NCI-H748 treated with DMSO at 0.1 percent for 48 hours (cell line): ENCODE results near the gene DGKH.
"Not testable (repeated sequence)": the region's sequence is repeated elsewhere in the genome, so short reads cannot be mapped to it uniquely, and the experiment has no call there.

Source experiments
- DNase-seq: peaks from one replicate; lab custom pipeline; 2025; lab: John Stamatoyannopoulos, UW

Gene DGKH

GRCh38 chr13:42110410-42111155 lies 62.1 kb downstream of the DGKH start:
- DNase-seq: peak; percentile 47

DNA sequence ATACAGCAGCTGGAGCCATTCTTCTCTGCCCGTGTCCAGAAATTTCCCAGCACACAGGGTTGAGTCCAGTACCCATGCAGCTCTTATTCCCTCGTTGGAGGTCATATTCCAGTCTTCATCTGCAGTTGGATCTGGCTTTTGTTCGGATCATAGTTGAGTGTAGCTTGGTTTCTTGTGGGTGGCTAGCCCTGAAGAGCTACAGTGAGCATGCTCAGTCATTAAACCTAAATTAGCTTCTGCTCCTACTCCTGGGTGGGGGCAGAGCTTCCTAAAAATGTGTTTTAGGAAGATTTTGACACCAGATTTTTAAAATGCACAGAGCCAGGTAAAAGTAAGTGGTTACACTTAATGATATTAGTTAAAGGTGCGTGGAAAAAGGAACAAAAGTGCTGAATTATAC lies 64.4 kb downstream of the DGKH start:
- no peak for DNase-seq

GRCh38 chr13:42113478-42113877 lies 65.0 kb downstream of the DGKH start:
- DNase-seq: no peak

DNA sequence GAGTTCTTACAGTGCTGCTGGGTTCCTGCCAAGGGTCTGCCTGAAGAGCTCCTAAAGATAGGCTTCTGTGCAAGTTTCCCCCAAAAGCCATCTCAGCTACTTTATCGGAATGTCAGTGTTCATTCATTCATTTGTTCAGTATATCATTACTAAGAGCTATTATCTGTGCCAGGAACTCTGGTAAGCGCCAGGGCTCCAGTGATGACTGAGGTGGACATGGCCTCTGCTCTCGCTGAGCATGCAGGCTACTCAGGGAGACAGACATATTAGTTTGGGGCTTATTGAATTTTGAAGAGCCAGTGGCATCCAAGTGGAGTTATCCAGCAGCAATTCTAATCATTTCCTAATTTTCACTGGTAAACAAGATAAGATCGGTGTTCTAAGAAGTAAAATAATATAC lies 65.8 kb downstream of the DGKH start:
- no peak for DNase-seq

DNA sequence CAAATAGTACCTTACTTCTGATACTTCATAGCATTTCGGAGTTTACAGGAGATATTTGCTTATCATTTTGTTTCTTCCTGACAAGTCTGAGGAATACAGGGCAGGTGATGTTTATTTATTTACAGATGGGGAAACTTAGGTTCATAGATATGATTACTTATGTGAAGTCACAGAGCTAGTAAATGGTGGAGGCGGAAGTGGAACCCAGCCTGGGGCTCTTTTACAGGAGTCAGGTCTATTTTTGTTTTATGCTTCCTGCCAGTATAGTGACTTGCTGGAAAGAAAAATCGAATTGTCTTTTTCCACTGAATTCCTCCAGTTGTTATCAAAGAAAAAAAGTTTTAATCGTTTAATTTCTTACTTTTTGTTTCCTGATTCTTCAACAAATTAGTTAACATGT lies 66.5 kb downstream of the DGKH start:
- DNase-seq: no peak

GRCh38 chr13:42116225-42116624 lies 67.8 kb downstream of the DGKH start:
- no peak for DNase-seq

- DNase-seq: no peak
Measured at GRCh38 chr13:42119041-42119440, 70.6 kb downstream of the DGKH start.

DNA sequence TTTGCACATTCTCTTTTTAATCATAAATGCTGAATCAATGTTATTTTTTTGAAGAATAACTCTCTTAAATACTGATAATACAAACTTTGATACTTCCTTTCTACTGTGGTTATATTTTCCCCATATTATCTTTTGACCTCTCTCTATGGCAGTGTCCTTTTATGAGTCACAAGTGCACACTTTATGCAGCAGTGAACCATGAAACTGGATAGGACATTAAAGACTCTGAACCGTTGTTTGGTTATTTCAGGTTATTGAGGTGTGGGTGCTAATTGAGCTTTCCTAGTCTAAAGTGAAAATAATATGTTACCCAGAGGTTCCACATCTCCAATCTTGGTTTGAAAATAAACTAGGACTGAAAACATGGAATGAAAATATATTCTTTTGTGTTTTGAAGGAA lies 71.4 kb downstream of the DGKH start:
- DNase-seq: no peak

DNA sequence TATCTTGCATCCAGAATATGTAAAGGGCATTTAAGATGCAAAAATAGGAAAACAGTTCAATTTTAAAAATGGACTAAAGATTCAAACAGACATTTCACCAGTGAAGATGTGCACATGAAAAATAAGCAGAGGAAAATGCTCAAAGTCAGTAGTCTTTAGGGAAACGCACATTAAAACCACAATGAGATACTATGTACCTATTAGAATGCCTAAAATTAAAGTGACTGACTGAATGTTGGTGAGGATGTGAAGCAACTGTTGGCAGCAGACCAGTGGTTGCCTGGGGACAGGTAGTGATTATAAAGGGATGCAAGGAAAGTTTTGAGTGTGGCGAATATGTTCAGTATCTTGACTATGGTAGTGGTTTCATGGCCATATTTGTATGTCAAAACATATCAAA lies 75.2 kb downstream of the DGKH start:
- DNase-seq: no peak

DNA sequence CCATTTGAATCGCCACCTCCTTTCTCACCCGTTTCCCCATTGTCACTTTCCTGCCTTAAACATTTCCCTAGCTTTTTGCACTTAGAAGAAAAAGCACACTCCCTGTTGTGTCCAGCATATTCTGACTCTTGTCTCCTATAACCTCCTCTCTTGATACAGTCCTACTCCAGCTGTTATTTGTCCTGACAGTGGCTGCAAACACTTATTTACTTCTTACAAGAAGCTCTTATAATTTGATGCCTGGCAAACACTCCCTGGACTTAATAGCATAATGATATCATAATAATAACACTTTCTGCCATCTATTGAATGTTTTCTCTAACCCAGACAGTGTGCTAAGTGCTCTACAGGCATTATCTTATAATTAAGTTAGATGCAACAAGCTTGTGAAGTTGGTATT lies 76.6 kb downstream of the DGKH start:
- DNase-seq: no peak

DNA sequence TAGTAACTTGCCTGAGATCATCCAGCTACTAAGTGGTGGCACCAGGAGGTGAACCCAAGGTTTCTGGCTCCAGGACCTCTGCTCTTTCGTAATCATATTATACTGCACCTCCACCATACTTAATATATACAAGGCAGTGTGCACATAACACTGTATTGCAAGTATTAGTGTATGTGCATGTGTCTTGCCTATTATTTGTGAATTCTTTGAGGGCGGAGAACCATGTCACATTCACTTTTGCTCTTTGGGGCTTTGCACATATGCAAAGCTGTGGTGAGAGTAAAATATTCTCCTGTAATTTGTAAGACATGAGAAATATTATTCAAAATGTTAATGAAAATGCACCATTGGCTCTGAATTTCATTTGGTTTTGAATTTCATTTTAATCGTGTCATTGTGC lies 78.6 kb downstream of the DGKH start:
- DNase-seq: no peak

DNA sequence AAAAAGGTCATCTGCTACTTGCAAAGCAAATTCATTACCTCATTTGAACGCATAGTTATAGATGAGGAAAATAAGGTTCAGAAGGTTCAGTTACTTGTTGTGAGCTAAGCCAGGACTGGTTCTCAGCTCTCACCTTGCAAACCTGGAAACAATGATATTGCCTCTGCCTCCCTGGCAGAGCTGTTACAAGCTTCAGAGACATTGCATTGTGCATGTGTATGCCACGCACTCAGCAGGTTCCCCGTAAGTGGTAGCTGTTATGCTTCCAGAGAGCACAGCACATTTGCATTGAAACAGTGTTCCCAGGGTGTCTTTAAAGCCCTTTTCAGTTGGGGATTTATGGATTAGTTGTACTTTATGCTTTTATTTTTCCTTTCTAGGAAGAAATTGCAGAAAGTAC lies 80.6 kb downstream of the DGKH start:
- no peak for DNase-seq

DNA sequence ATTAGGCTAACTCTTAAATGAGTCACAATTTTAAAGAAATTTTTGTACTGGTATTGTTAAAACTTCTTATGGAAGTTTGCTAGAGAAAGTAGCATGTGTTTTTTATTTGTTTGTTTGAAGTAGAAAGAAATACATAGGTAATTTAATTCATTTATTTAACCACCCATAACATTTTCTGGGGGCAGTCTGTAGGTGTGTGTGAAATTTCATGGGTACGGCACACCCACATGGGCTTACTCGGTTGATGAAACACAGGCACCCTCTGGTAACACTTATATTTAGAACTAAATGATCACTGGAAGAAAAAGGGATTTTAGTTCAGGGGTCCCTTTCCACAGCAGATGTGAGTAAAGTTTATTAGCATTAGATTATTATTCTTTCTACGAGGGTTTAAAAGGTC lies 88.1 kb downstream of the DGKH start:
- DNase-seq: no peak

DNA sequence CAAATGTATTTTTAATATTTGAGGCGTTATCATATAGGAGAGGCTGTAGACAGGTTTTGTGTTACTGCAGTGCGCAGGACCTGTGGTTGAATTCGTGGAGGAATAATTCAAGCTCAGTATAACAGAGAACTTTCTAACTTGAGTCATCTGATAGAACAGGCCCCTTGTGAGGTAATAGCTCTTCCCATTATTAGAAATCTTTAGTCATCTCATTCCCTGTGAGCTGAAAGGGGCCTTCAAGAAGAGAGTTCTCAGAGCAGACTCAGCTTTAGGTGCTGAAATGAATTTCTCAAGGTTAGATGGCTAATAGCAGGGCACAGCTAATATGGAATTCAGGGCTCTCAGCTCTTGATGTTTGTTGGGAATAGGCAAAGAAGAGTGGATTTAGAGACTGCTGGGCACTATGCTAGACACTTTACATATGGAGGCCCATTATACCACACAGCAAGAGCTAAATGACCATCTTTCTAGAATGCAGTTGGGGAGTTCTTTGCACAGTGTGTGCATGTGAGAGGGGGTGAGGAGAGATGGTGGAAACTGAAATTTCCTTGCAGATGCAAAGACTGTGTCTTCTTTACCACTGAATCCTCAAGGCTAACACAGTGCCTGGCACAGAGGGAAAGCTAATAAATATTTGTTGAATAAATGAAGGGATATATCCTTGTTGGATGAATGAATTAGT lies 89.5 kb downstream of the DGKH start:
- DNase-seq: no peak

- DNase-seq: no peak
Measured at GRCh38 chr13:42140494-42140893, 92.0 kb downstream of the DGKH start.

- not testable (repeated sequence) for DNase-seq
Measured at GRCh38 chr13:42141052-42141451, 92.6 kb downstream of the DGKH start.

DNA sequence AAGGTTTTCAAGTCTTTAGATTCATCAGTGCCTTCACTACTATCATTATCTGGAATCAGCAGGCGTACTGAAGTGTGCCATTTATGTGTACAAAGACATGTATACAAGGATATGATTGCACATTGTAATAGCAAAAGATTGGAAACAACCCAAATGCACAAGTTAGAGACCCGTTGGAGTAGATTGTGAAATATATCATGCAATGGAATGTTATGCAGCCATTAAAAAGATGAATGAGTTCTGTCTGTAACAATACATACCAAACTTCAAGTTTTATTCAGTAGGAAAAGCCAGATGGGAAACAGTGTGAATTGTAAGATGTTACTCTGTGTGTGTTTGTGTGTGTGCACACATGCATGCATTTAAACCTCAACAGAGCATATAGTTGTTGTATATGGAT lies 97.9 kb downstream of the DGKH start:
- DNase-seq: no peak

DNA sequence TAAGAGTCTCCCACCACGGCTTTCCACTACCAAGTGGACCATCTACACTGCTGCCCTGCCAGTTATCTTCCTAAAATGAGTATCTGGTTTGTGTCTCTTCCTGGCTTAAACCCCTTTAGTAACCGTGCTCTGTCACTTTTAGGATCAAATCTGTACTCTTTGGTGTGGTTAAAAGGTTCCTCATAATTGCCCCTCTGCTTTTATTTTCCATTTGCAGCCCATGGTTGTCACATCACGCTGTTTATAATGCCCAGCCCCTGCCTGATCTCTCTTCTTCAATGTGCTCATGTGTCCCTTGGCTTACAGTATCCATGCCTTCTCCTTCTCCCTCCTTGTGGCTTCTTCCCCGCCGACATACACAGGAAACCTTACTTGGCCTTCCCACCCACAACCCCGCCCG lies 100.1 kb downstream of the DGKH start:
- DNase-seq: no peak

GRCh38 chr13:42149136-42149535 lies 100.7 kb downstream of the DGKH start:
- DNase-seq: no peak

- DNase-seq: no peak
Measured at GRCh38 chr13:42151781-42152180, 103.3 kb downstream of the DGKH start.

- DNase-seq: no peak
Measured at GRCh38 chr13:42152495-42152894, 104.0 kb downstream of the DGKH start.

DNA sequence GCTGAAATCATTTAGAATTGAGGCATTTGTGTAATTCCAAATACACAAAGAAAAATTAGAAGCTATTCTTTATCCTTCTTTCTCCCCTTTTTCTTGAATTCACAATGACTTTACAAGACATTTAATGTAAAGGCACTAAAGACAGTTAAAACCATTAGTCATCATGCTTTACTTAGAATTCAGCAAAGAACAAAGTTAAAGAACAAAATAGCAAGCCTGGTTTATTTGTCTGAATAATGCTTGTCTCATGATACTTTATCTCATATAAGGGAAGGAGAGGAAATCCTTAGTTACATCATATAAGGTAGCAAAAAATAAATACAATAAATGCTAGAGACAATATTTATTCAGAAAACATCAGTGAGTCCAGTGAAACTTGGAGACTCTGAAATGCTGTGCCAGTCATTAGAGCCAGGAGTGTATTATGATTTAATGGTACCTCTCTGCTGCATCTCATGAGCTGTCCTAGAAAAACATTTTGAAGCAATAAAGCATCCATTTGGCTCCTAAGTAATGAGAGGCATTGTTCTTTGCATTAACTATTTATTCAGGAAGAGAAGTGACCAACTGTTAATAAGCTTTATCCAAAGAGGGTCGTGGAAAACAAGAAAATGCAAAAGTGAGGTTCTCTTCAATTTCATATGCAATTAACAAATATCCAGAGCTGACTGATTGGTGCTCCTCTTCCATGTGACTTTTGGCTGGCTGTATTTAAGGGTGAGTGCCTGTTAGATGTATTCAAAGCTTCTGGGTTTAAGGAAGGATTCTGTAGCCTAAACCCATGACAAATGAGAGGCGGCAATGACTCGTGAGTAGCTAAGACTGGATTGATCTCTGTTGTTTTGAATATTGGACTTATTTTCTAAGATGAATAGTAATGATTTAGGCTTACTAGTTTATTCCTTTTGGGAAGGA lies 105.0 kb downstream of the DGKH start:
- DNase-seq: no peak

GRCh38 chr13:42155251-42155650 lies 106.8 kb downstream of the DGKH start:
- no peak for DNase-seq
